Activated CD8-positive, alpha-beta T cell treated with anti-CD3 and anti-CD28 coated beads for 36 hours (primary cell): ENCODE measurements around the gene MAPK1. TPM values are rescaled to one million over a fixed set of nuclear protein-coding genes. Genes with fewer than 3 reads are reported as not detected.
"Not testable (repeated sequence)": the region's sequence is repeated elsewhere in the genome, so short reads cannot be mapped to it uniquely, and the experiment has no call there.

Source experiments
- ATAC-seq: fragments of 200-7000 bp; cut with Tn5 transposase; one replicate; pipeline ENCODE4 v1.10.0; 2021; ENCODE audit warnings: mild to moderate bottlenecking, moderate library complexity
- CTCF ChIA-PET: fragments of 350-600 bp; sonication (Branson Sonifier 250); formaldehyde crosslinking; loops from one replicate; lab custom pipeline; 2021; ENCODE audit warnings: antibody characterized with exemption; lab: Charles Lee
- POLR2A ChIA-PET: fragments of 350-600 bp; sonication (Branson Sonifier 250); formaldehyde crosslinking; loops from one replicate; lab custom pipeline; 2021; ENCODE audit warnings: antibody characterized with exemption; lab: Charles Lee
- DNase-seq: peaks from one replicate; pipeline ENCODE4 v3.0.0-alpha.2; 2020
- H3K27ac Mint-ChIP-seq: one replicate; pipeline ENCODE4 v1.8.0; 2021; ENCODE audit warnings: mild to moderate bottlenecking, mixed read lengths
- H3K27me3 Mint-ChIP-seq: one replicate; pipeline ENCODE4 v1.8.0; 2021; ENCODE audit warnings: mixed read lengths
- H3K36me3 Mint-ChIP-seq: one replicate; pipeline ENCODE4 v1.8.0; 2021; ENCODE audit warnings: low read depth, mixed read lengths
- H3K4me1 Mint-ChIP-seq: one replicate; pipeline ENCODE4 v1.8.0; 2021; ENCODE audit warnings: low read depth, mixed read lengths
- H3K4me3 Mint-ChIP-seq: one replicate; pipeline ENCODE4 v1.8.0; 2021; ENCODE audit warnings: mild to moderate bottlenecking, moderate library complexity, mixed read lengths
- H3K9me3 Mint-ChIP-seq: one replicate; pipeline ENCODE4 v1.8.0; 2021; ENCODE audit warnings: mixed read lengths
- CTCF ChIP-seq: fragments of 200-600 bp; IDR thresholded peaks from one replicate; pipeline ENCODE4 v1.8.0; 2022; ENCODE audit warnings: antibody characterized with exemption, mild to moderate bottlenecking
- intact Hi-C: fragments of 100-400 bp; cut with micrococcal nuclease; formaldehyde crosslinking; loops from one replicate; pipeline ENCODE4 v1.10.0; 2022
- total RNA-seq, 2 experiments: library from RNA; stranded (reverse); gene quantifications; one replicate each; pipeline ENCODE4 v1.2.3, GENCODE V29; 2021

Gene MAPK1
- 10 to 100 TPM; 87.1 to 93.4 TPM for total RNA-seq

- H3K9me3 Mint-ChIP-seq = peaks cover 1% of the 10 kb centered on the region
- intact Hi-C loops = loop anchor here (5.0 to 10.0 kb wide), 2 partner anchors 53 to 105 kb away; no protein-coding TSS in a partner anchor
- H3K4me3 Mint-ChIP-seq = peak within 1 kb of the TSS; percentile 96
- DNase-seq (peak; percentile 96), ATAC-seq (peak; percentile 92)
- ChIA-PET POLR2A (interaction anchor here (0.7 to 2.0 kb wide), 9 partner anchors 9 to 238 kb away, joined by 3 to 8 read pairs (median 4); partner anchors contain the start of gene YDJC), CTCF (interaction anchor here (0.6 to 1.3 kb wide), 3 partner anchors 9 to 71 kb away, joined by 3 to 5 read pairs (median 3); no protein-coding TSS in a partner anchor)
- H3K36me3 Mint-ChIP-seq = peaks cover 16% of the 10 kb centered on the region
- H3K27ac Mint-ChIP-seq = peak within 1 kb of the TSS; percentile 97
- TF ChIP-seq CTCF = no peak
- peaks cover 37% of the 10 kb centered on the region for H3K4me1 Mint-ChIP-seq
- H3K27me3 Mint-ChIP-seq = no peaks in the 10 kb centered on the region
Observed at GRCh38 chr22:21867528-21868266, at the start of gene MAPK1. TSS of gene MAPK1 (minus strand) at chr22:21867645. CDS start at chr22:21867440, 205 bp downstream.

- POLR2A ChIA-PET = interaction anchor here (1.1 kb wide), 2 partner anchors 37 to 103 kb away, joined by 3 read pairs; no protein-coding TSS in a partner anchor
Observed at GRCh38 chr22:21916309-21916918, 49.0 kb upstream of the MAPK1 start.

GRCh38 chr22:21915624-21916308 is 48.3 kb upstream of the MAPK1 start:
- ATAC-seq (no peak), DNase-seq (no peak)
- Mint-ChIP-seq H3K4me3 (no peak overlapping the region), H3K9me3 (no peaks in the 10 kb centered on the region), H3K36me3 (no peaks in the 10 kb centered on the region), H3K27me3 (no peaks in the 10 kb centered on the region), H3K4me1 (no peaks in the 10 kb centered on the region), H3K27ac (no peak overlapping the region)
- POLR2A ChIA-PET = interaction anchor here (1.1 kb wide), 2 partner anchors 37 to 104 kb away, joined by 3 read pairs; no protein-coding TSS in a partner anchor
- no peak for TF ChIP-seq CTCF
- intact Hi-C loops = no loop called here
- CTCF ChIA-PET = interaction anchor here (1.3 to 1.9 kb wide), 2 partner anchors 22 to 57 kb away, joined by 4 to 5 read pairs; no protein-coding TSS in a partner anchor

More at GRCh38 chr22:21916309-21916918, 49.0 kb upstream of the MAPK1 start:
- DNase-seq (no peak), ATAC-seq (no peak)
- intact Hi-C loops = no loop called here
- no peaks in the 10 kb centered on the region for H3K36me3 Mint-ChIP-seq
- CTCF ChIA-PET = interaction anchor here (1.3 to 1.9 kb wide), 2 partner anchors 22 to 56 kb away, joined by 4 to 5 read pairs; no protein-coding TSS in a partner anchor
- no peaks in the 10 kb centered on the region for H3K9me3 Mint-ChIP-seq
- no peaks in the 10 kb centered on the region for H3K4me1 Mint-ChIP-seq
- TF ChIP-seq CTCF = no peak
- H3K27me3 Mint-ChIP-seq = no peaks in the 10 kb centered on the region
- no peak overlapping the region for H3K4me3 Mint-ChIP-seq
- H3K27ac Mint-ChIP-seq = no peak overlapping the region

GRCh38 chr22:21914033-21914642 is 46.7 kb upstream of the MAPK1 start:
- CTCF ChIA-PET, H3K4me1 Mint-ChIP-seq, POLR2A ChIA-PET, H3K9me3 Mint-ChIP-seq, H3K27me3 Mint-ChIP-seq, intact Hi-C loops, H3K27ac Mint-ChIP-seq, ATAC-seq, H3K4me3 Mint-ChIP-seq, H3K36me3 Mint-ChIP-seq, DNase-seq: not testable (repeated sequence)

GRCh38 chr22:21910367-21910766 is 42.9 kb upstream of the MAPK1 start:
- ChIA-PET POLR2A (interaction anchor here (0.6 kb wide), 1 partner anchor 10 kb away, joined by 3 read pairs; no protein-coding TSS in a partner anchor), CTCF (interaction anchor here (1.8 kb wide), 1 partner anchor 50 kb away, joined by 3 read pairs; no protein-coding TSS in a partner anchor)
- H3K36me3 Mint-ChIP-seq, H3K27ac Mint-ChIP-seq, ATAC-seq, H3K27me3 Mint-ChIP-seq, DNase-seq, H3K4me1 Mint-ChIP-seq, intact Hi-C loops, H3K4me3 Mint-ChIP-seq, H3K9me3 Mint-ChIP-seq: not testable (repeated sequence)
